Transverse colon (tissue), 4 donors: Measurements from ENCODE around the gene IL36B. TPM values are rescaled to one million over a fixed set of nuclear protein-coding genes. Genes with fewer than 3 reads are reported as not detected.

ENCODE experiments used
- DNase-seq: peaks from one replicate; pipeline ENCODE4 v3.0.0-alpha.2; 2019
- H3K27ac ChIP-seq, 4 donors: fragments of 200-600 bp; sonication (generic); 2 replicates each; pipeline ENCODE4 v1.5.1; 2016 to 2018; ENCODE audit warnings: inconsistent platforms in 4 of 4
- H3K27me3 ChIP-seq: fragments of 200-600 bp; sonication (generic); 2 replicates; pipeline ENCODE4 v1.5.1; 2017; ENCODE audit warnings: inconsistent platforms
- H3K36me3 ChIP-seq, 4 donors: fragments of 200-600 bp; sonication (generic); 2 replicates each; pipeline ENCODE4 v1.5.1; 2017 to 2019; ENCODE audit warnings: inconsistent platforms in 4 of 4
- H3K4me1 ChIP-seq, 4 donors: fragments of 200-600 bp; sonication (generic); 2 replicates each; pipeline ENCODE4 v1.5.1; 2017 to 2020; ENCODE audit warnings: inconsistent platforms in 4 of 4
- H3K4me3 ChIP-seq, 4 donors: fragments of 200-600 bp; sonication (generic); 1 replicate in 1 of 4; 2 replicates in 3 of 4; pipeline versions ENCODE4 v1.5.1 to v1.6.1; 2017 to 2019; ENCODE audit warnings: inconsistent platforms in 4 of 4
- H3K9me3 ChIP-seq, 2 donors: fragments of 200-600 bp; sonication (generic); 2 replicates each; pipeline ENCODE4 v1.5.1; 2017 to 2019; ENCODE audit warnings: inconsistent platforms in 2 of 2
- EP300 ChIP-seq: sonication (generic); formaldehyde crosslinking; IDR thresholded peaks from one replicate; pipeline ENCODE4 v1.6.1; 2017; ENCODE audit warnings: antibody characterized with exemption, low read depth
- POLR2A ChIP-seq: fragments of 450-650 bp; IDR thresholded peaks from one replicate; pipeline ENCODE4 v1.6.1; 2016; ENCODE audit warnings: antibody characterized with exemption, mild to moderate bottlenecking, moderate library complexity
- POLR2AphosphoS5 ChIP-seq, 3 donors: sonication (generic); formaldehyde crosslinking; IDR thresholded peaks; one replicate each; pipeline ENCODE4 v1.6.1; 2016; ENCODE audit warnings: antibody characterized with exemption in 3 of 3
- WGBS, 2 donors: methylation state at CpG; one replicate each; pipeline ENCODE4 v1.1.5; 2018; ENCODE audit warnings: low coverage in 1 of 2; 5-methylcytosine and 5-hydroxymethylcytosine counted together
- in situ Hi-C, 4 donors: fragments of 200-750 bp; cut with MboI; loops; one replicate each; pipeline versions ENCODE4 v1.15.0 to v1.15.1; 2017; ENCODE audit warnings: low sequenced_read_pairs in 3 of 4, low pct_ligation_motif_present in 1 of 4, low pct_unique_long_range_greater_than_20kb in 1 of 4
- intact Hi-C: fragments of 100-400 bp; cut with DNase I; formaldehyde crosslinking; loops from one replicate; pipeline ENCODE4 v1.15.1; 2023; ENCODE audit warnings: low total_unique reads
- total RNA-seq, 4 donors: library from RNA; depleted of rRNA; stranded (reverse); fragments of >200 nt; gene quantifications; one replicate each; pipeline ENCODE4 v1.1.0, GENCODE V29; 2016
- TF ChIP-seq, protein P1 (sequence below), 5 experiments: fragments of 200-600 bp in 3 of 5; fragments of 450-650 bp in 2 of 5; sonication (generic) in 3 of 5; IDR thresholded peaks; 1 replicate in 2 of 5; 2 replicates in 3 of 5; pipeline ENCODE4 v1.5.1; 2016 to 2017; ENCODE audit warnings: antibody characterized with exemption in 5 of 5, inconsistent platforms in 3 of 5, mild to moderate bottlenecking in 2 of 5, moderate library complexity in 1 of 5

The IL36B gene
- total RNA-seq, 4 donors from 2014 or later = not detected

GRCh38 chr2:113064281-113064680, 11.6 kb upstream of the IL36B start:
- intact Hi-C loops (no loop called here), in situ Hi-C loops (no loop called here)
- Histone ChIP-seq H3K36me3 (no peaks in the 10 kb centered on the region), H3K4me3 (no peak overlapping the region), H3K27ac (no peak overlapping the region), H3K4me1 (no peaks in the 10 kb centered on the region), H3K9me3 (no peaks in the 10 kb centered on the region), H3K27me3 (no peaks in the 10 kb centered on the region)
- no peak for TF ChIP-seq POLR2AphosphoS5 (IDR thresholded peaks at IDR 0.05)
- TF ChIP-seq EP300 = no peak
- TF ChIP-seq, protein P1, sequence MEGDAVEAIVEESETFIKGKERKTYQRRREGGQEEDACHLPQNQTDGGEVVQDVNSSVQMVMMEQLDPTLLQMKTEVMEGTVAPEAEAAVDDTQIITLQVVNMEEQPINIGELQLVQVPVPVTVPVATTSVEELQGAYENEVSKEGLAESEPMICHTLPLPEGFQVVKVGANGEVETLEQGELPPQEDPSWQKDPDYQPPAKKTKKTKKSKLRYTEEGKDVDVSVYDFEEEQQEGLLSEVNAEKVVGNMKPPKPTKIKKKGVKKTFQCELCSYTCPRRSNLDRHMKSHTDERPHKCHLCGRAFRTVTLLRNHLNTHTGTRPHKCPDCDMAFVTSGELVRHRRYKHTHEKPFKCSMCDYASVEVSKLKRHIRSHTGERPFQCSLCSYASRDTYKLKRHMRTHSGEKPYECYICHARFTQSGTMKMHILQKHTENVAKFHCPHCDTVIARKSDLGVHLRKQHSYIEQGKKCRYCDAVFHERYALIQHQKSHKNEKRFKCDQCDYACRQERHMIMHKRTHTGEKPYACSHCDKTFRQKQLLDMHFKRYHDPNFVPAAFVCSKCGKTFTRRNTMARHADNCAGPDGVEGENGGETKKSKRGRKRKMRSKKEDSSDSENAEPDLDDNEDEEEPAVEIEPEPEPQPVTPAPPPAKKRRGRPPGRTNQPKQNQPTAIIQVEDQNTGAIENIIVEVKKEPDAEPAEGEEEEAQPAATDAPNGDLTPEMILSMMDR (IDR thresholded peaks at IDR 0.05) = no peak
- TF ChIP-seq POLR2A = no peak
- 72 to 86% methylated on average over 4 to 5 of the region's 5 CpGs for WGBS, 2 donors
- no peak for DNase-seq

GRCh38 chr2:113061896-113062770, 9.5 kb upstream of the IL36B start:
- in situ Hi-C loops (no loop called here), intact Hi-C loops (no loop called here)
- H3K4me3 ChIP-seq = no peak overlapping the region
- H3K27me3 ChIP-seq = no peaks in the 10 kb centered on the region
- 86% methylated on average over 18 of the region's 18 CpGs; no CpG with 5 or more reads in 1 of the 2 donors for WGBS, 2 donors
- H3K9me3 ChIP-seq = no peaks in the 10 kb centered on the region
- TF ChIP-seq POLR2AphosphoS5 (IDR thresholded peaks at IDR 0.05) (no peak), EP300 (no peak), POLR2A (no peak)
- TF ChIP-seq, protein P1 (IDR thresholded peaks at IDR 0.05) = no peak
- no peaks in the 10 kb centered on the region for H3K36me3 ChIP-seq
- no peak overlapping the region for H3K27ac ChIP-seq
- DNase-seq = no peak
- H3K4me1 ChIP-seq = no peaks in the 10 kb centered on the region

DNA sequence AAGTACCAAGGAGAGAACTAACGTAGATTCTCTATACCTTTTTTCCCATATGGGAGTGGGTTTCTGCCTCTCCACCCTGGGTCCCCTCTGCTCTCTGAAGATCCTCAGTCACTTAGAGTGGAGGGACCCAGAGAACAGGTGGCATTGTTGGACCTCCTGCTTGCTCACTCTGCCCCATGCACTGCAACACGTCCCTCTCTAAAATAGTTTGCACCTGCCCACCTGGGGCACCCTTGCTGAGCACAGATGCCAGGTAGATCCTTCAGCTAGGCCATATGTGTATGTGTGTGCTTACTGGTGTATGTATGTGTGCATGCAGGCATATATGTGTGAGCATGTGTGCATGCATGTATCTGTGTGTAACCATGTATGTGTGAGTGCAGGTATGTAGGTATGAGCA, 8.6 kb upstream of the IL36B start:
- Histone ChIP-seq H3K27ac (no peak overlapping the region), H3K36me3 (no peaks in the 10 kb centered on the region), H3K4me1 (no peaks in the 10 kb centered on the region), H3K9me3 (no peaks in the 10 kb centered on the region), H3K4me3 (no peak overlapping the region), H3K27me3 (no peaks in the 10 kb centered on the region)
- TF ChIP-seq EP300 = no peak
- TF ChIP-seq POLR2AphosphoS5 (IDR thresholded peaks at IDR 0.05) = no peak
- TF ChIP-seq, protein P1 (IDR thresholded peaks at IDR 0.05) = no peak
- TF ChIP-seq POLR2A = no peak
- DNase-seq = no peak
- in situ Hi-C loops = no loop called here
- intact Hi-C loops = no loop called here
- WGBS, 2 donors = 44% methylated on average over 2 of the region's 2 CpGs; no CpG with 5 or more reads in 1 of the 2 donors

DNA sequence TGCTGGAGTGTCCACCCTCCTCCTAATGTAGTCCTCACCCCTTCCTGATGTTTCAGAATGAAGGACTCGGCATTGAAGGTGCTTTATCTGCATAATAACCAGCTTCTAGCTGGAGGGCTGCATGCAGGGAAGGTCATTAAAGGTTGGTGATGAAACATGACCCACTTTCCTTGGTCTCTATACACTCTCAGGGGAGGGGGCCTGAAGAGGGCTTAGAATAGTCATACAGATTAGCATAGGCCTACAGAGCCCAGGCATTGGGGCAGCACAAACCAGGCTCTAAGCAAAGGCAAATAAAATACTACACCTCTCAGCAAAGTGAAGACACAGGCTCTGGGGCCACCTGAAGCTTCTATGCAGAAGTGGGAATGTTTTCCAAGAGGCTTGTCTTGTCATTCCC, 8.1 kb upstream of the IL36B start:
- Histone ChIP-seq H3K27ac (no peak overlapping the region), H3K36me3 (no peaks in the 10 kb centered on the region), H3K4me3 (no peak overlapping the region), H3K27me3 (no peaks in the 10 kb centered on the region), H3K9me3 (no peaks in the 10 kb centered on the region), H3K4me1 (no peaks in the 10 kb centered on the region)
- TF ChIP-seq POLR2A = no peak
- no peak for TF ChIP-seq POLR2AphosphoS5 (IDR thresholded peaks at IDR 0.05)
- TF ChIP-seq, protein P1 (IDR thresholded peaks at IDR 0.05) = no peak
- no peak for TF ChIP-seq EP300
- in situ Hi-C loops (no loop called here), intact Hi-C loops (no loop called here)
- WGBS, 2 donors = 91% methylated on average over 1 of the region's 1 CpG; no CpG with 5 or more reads in 1 of the 2 donors
- DNase-seq = no peak
